Upper lobe of left lung (tissue), 6 donors: Measurements from ENCODE around the gene CBX5. TPM values are rescaled to one million over a fixed set of nuclear protein-coding genes. Genes with fewer than 3 reads are reported as not detected.

Source experiments
- ATAC-seq, 2 donors: fragments of 200-7000 bp; cut with Tn5 transposase; one replicate each; pipeline ENCODE4 v1.9.1; 2022; ENCODE audit warnings: mild to moderate bottlenecking in 2 of 2, moderate library complexity in 2 of 2; ENCODE audit not compliant: low FRiP score in 2 of 2
- DNase-seq, 2 donors: peaks; one replicate each; pipeline ENCODE4 v3.0.0-alpha.2; 2019 to 2020
- H3K27ac ChIP-seq, 4 donors: fragments of 200-600 bp; sonication (generic); one replicate each; pipeline ENCODE4 v1.5.1; 2016 to 2019
- H3K27me3 ChIP-seq, 4 donors: fragments of 200-600 bp; sonication (generic); one replicate each; pipeline ENCODE4 v1.5.1; 2017 to 2019
- H3K36me3 ChIP-seq, 4 donors: fragments of 200-600 bp; sonication (generic); one replicate each; pipeline ENCODE4 v1.5.1; 2016 to 2019
- H3K4me1 ChIP-seq, 4 donors: fragments of 200-600 bp; sonication (generic); one replicate each; pipeline ENCODE4 v1.5.1; 2018 to 2019
- H3K4me3 ChIP-seq, 4 donors: fragments of 200-600 bp; sonication (generic); one replicate each; pipeline ENCODE4 v1.5.1; 2017 to 2019; ENCODE audit warnings: mild to moderate bottlenecking in 2 of 4, moderate library complexity in 1 of 4
- H3K9me3 ChIP-seq, 4 donors: fragments of 200-600 bp; sonication (generic); one replicate each; pipeline ENCODE4 v1.5.1; 2018 to 2019
- CTCF ChIP-seq, 6 experiments: fragments of 450-650 bp in 4 of 6; fragments of 200-600 bp in 2 of 6; sonication (generic) in 2 of 6; IDR thresholded peaks; one replicate each; pipeline ENCODE4 v1.5.1; 2016 to 2019; ENCODE audit warnings: antibody characterized with exemption in 6 of 6
- EP300 ChIP-seq, 4 donors: sonication (generic); formaldehyde crosslinking; IDR thresholded peaks; one replicate each; pipeline ENCODE4 v1.5.1; 2017; ENCODE audit warnings: antibody characterized with exemption in 4 of 4, control low read depth in 2 of 4
- POLR2A ChIP-seq, 4 donors: fragments of 450-650 bp; IDR thresholded peaks; one replicate each; pipeline ENCODE4 v1.5.1; 2016 to 2017; ENCODE audit warnings: antibody characterized with exemption in 4 of 4, mild to moderate bottlenecking in 2 of 4
- POLR2AphosphoS5 ChIP-seq, 2 donors: sonication (generic); formaldehyde crosslinking; IDR thresholded peaks; one replicate each; pipeline ENCODE4 v1.5.1; 2017; ENCODE audit warnings: antibody characterized with exemption in 2 of 2
- WGBS, 2 donors: methylation state at CpG; one replicate each; pipeline ENCODE4 v1.1.5; 2017 to 2018; 5-methylcytosine and 5-hydroxymethylcytosine counted together
- total RNA-seq, 6 donors: library from RNA; depleted of rRNA in 4 of 6; stranded (reverse); fragments of >200 nt in 4 of 6; gene quantifications; one replicate each; pipeline versions ENCODE4 v1.1.0 to v1.2.1, GENCODE V29; 2016 to 2021
- donor health status: DM: no; HTN: no; CAD: no; lungs with moderate emphysema.
- donor health status: DM: no; HTN: yes; CAD: no; lungs with severe emphysema.

CBX5 gene
- total RNA-seq, 6 donors from 2014 or later: 15.5 to 48.2 (median 36.1) TPM

GRCh38 chr12:54298904-54299303, 19.0 kb upstream of the CBX5 start:
- peak overlapping the region in 2 of 4 donors; percentile 32 to 46 for H3K4me3 ChIP-seq
- peak overlapping the region in 3 of 4 donors; percentile 24 to 86 (median 74) for H3K27ac ChIP-seq
- ATAC-seq: no peak
- DNase-seq: no peak
- TF ChIP-seq CTCF (IDR thresholded peaks at IDR 0.05): no peak
- TF ChIP-seq POLR2AphosphoS5 (IDR thresholded peaks at IDR 0.05): no peak
- no peak for TF ChIP-seq POLR2A (IDR thresholded peaks at IDR 0.05)
- no peak for TF ChIP-seq EP300 (IDR thresholded peaks at IDR 0.05)
- H3K36me3 ChIP-seq: no peaks in the 10 kb centered on the region
- 69 to 87% methylated on average over 5 of the region's 5 CpGs for WGBS, 2 donors
- H3K9me3 ChIP-seq: no peaks in the 10 kb centered on the region
- no peaks in the 10 kb centered on the region for H3K27me3 ChIP-seq
- peaks cover 15 to 32% (median 22%) of the 10 kb centered on the region in 4 donors for H3K4me1 ChIP-seq

GRCh38 chr12:54296393-54297099, 16.6 kb upstream of the CBX5 start:
- Histone ChIP-seq H3K36me3 (peaks cover 0 to 6% (median 2%) of the 10 kb centered on the region in 4 donors), H3K9me3 (no peaks in the 10 kb centered on the region), H3K27me3 (no peaks in the 10 kb centered on the region), H3K27ac (peak overlapping the region in 3 of 4 donors; percentile 27 to 86 (median 35)), H3K4me3 (peak overlapping the region in 1 of 4 donors; percentile 46), H3K4me1 (peaks cover 11 to 24% (median 12%) of the 10 kb centered on the region in 4 donors)
- WGBS, 2 donors: 79 to 85% methylated on average over 5 of the region's 5 CpGs
- no peak for TF ChIP-seq POLR2AphosphoS5 (IDR thresholded peaks at IDR 0.05)
- TF ChIP-seq POLR2A (IDR thresholded peaks at IDR 0.05): no peak
- TF ChIP-seq EP300 (IDR thresholded peaks at IDR 0.05): no peak
- TF ChIP-seq CTCF (IDR thresholded peaks at IDR 0.05): no peak
- ATAC-seq (no peak), DNase-seq (no peak)

- Histone ChIP-seq H3K36me3 (peaks cover 0 to 6% (median 3%) of the 10 kb centered on the region in 4 donors), H3K4me1 (peaks cover 0 to 10% (median 0%) of the 10 kb centered on the region in 4 donors), H3K4me3 (peak overlapping the region in 1 of 4 donors; percentile 0), H3K27ac (peak overlapping the region in 2 of 4 donors; percentile 51 to 86), H3K9me3 (no peaks in the 10 kb centered on the region), H3K27me3 (no peaks in the 10 kb centered on the region)
- TF ChIP-seq POLR2AphosphoS5 (IDR thresholded peaks at IDR 0.05): no peak
- no peak for TF ChIP-seq CTCF (IDR thresholded peaks at IDR 0.05)
- no peak for TF ChIP-seq EP300 (IDR thresholded peaks at IDR 0.05)
- no peak for TF ChIP-seq POLR2A (IDR thresholded peaks at IDR 0.05)
- ATAC-seq (no peak), DNase-seq (no peak)
- WGBS, 2 donors: 77 to 85% methylated on average over 9 of the region's 9 CpGs
These were observed 15.1 kb upstream of the CBX5 start for GRCh38 chr12:54294953-54295566.

GRCh38 chr12:54294152-54294952, 14.4 kb upstream of the CBX5 start:
- 52% methylated on average over 9 of the region's 9 CpGs for WGBS, 2 donors
- Histone ChIP-seq H3K27ac (peak overlapping the region in 2 of 4 donors; percentile 51 to 86), H3K36me3 (peaks cover 0 to 11% (median 3%) of the 10 kb centered on the region in 4 donors), H3K4me1 (peaks cover 0 to 10% (median 0%) of the 10 kb centered on the region in 4 donors), H3K9me3 (no peaks in the 10 kb centered on the region), H3K4me3 (peak overlapping the region in 1 of 4 donors; percentile 0), H3K27me3 (no peaks in the 10 kb centered on the region)
- TF ChIP-seq POLR2AphosphoS5 (IDR thresholded peaks at IDR 0.05) (no peak), POLR2A (IDR thresholded peaks at IDR 0.05) (no peak), EP300 (IDR thresholded peaks at IDR 0.05) (no peak), CTCF (IDR thresholded peaks at IDR 0.05) (peak; percentile 66 to 83 (median 82))
- ATAC-seq: peak; percentile 82 to 83
- peak in 1 of 2 donors; percentile 75 for DNase-seq
